ENCODE results near the gene TMEM126B. TPM values are rescaled to one million over a fixed set of nuclear protein-coding genes. Genes with fewer than 3 reads are reported as not detected.

The TMEM126B gene
- total RNA-seq, 1 donor from 2014 or later, result 35.5 TPM

- CTCF ChIA-PET, result no interaction called here
- H3K27ac Mint-ChIP-seq, result no peak overlapping the region
These were observed 43.9 kb downstream of the TMEM126B start for GRCh38 chr11:85672105-85672902.

GRCh38 chr11:85673393-85673792, 45.0 kb downstream of the TMEM126B start:
- no peak for DNase-seq
- Mint-ChIP-seq H3K27ac (no peak overlapping the region), H3K27me3 (no peaks in the 10 kb centered on the region), H3K4me1 (no peaks in the 10 kb centered on the region), H3K4me3 (no peak overlapping the region), H3K9me3 (peaks cover 7% of the 10 kb centered on the region), H3K36me3 (ENCODE audit: low read depth) (no peaks in the 10 kb centered on the region)
- intact Hi-C loops (cut with micrococcal nuclease), result no loop called here
- POLR2A ChIA-PET, result no interaction called here
- TF ChIP-seq, protein P1, sequence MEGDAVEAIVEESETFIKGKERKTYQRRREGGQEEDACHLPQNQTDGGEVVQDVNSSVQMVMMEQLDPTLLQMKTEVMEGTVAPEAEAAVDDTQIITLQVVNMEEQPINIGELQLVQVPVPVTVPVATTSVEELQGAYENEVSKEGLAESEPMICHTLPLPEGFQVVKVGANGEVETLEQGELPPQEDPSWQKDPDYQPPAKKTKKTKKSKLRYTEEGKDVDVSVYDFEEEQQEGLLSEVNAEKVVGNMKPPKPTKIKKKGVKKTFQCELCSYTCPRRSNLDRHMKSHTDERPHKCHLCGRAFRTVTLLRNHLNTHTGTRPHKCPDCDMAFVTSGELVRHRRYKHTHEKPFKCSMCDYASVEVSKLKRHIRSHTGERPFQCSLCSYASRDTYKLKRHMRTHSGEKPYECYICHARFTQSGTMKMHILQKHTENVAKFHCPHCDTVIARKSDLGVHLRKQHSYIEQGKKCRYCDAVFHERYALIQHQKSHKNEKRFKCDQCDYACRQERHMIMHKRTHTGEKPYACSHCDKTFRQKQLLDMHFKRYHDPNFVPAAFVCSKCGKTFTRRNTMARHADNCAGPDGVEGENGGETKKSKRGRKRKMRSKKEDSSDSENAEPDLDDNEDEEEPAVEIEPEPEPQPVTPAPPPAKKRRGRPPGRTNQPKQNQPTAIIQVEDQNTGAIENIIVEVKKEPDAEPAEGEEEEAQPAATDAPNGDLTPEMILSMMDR (IDR thresholded peaks at IDR 0.05), result no peak
- CTCF ChIA-PET, result no interaction called here
- ATAC-seq (ENCODE audit: low read depth), result no peak

More at GRCh38 chr11:85672105-85672902, 43.9 kb downstream of the TMEM126B start:
- no peaks in the 10 kb centered on the region for H3K4me1 Mint-ChIP-seq
- no peaks in the 10 kb centered on the region for H3K27me3 Mint-ChIP-seq
- POLR2A ChIA-PET, result no interaction called here
- peaks cover 7% of the 10 kb centered on the region for H3K9me3 Mint-ChIP-seq
- ATAC-seq (ENCODE audit: low read depth) (no peak), DNase-seq (no peak)
- intact Hi-C loops (cut with micrococcal nuclease), result no loop called here
- TF ChIP-seq, protein P1 (IDR thresholded peaks at IDR 0.05), result no peak
- H3K4me3 Mint-ChIP-seq, result no peak overlapping the region
- no peaks in the 10 kb centered on the region for H3K36me3 Mint-ChIP-seq (ENCODE audit: low read depth)

- Mint-ChIP-seq H3K4me1 (peaks cover 11% of the 10 kb centered on the region), H3K4me3 (no peak overlapping the region), H3K36me3 (ENCODE audit: low read depth) (no peaks in the 10 kb centered on the region), H3K9me3 (no peaks in the 10 kb centered on the region), H3K27ac (no peak overlapping the region), H3K27me3 (peaks cover 8% of the 10 kb centered on the region)
- CTCF ChIA-PET, result no interaction called here
- no peak for ATAC-seq (ENCODE audit: low read depth)
- intact Hi-C loops (cut with micrococcal nuclease), result no loop called here
- DNase-seq, result no peak
- POLR2A ChIA-PET, result interaction anchor here (2.2 kb wide), 1 partner anchor 15 kb away, joined by 9 read pairs; the partner anchor contains the start of gene CREBZF
- TF ChIP-seq, protein P1 (IDR thresholded peaks at IDR 0.05), result no peak
These were observed 51.2 kb downstream of the TMEM126B start for GRCh38 chr11:85679576-85679975.

- no peak for DNase-seq
- Mint-ChIP-seq H3K27me3 (peaks cover 8% of the 10 kb centered on the region), H3K4me1 (peaks cover 11% of the 10 kb centered on the region), H3K4me3 (no peak overlapping the region), H3K27ac (no peak overlapping the region), H3K9me3 (no peaks in the 10 kb centered on the region), H3K36me3 (ENCODE audit: low read depth) (no peaks in the 10 kb centered on the region)
- no peak for ATAC-seq (ENCODE audit: low read depth)
- TF ChIP-seq, protein P1 (IDR thresholded peaks at IDR 0.05), result no peak
- ChIA-PET POLR2A (interaction anchor here (1.2 kb wide), 1 partner anchor 33 kb away, joined by 4 read pairs; the partner anchor contains the start of gene TMEM126A), CTCF (no interaction called here)
- intact Hi-C loops (cut with micrococcal nuclease), result no loop called here
These were observed 52.5 kb downstream of the TMEM126B start for GRCh38 chr11:85680897-85681296.

Data from activated B cell treated with CpG ODN at 0.5 μM for 24 hours (primary cell).